Measurements from ENCODE around the gene FAM180B.

The FAM180B gene

GRCh38 chr11:47569646-47570045, 16.8 kb upstream of the FAM180B start:
- no peak for DNase-seq (ENCODE audit: low spot score)

- DNase-seq (ENCODE audit: low spot score), result no peak
These were observed 15.7 kb upstream of the FAM180B start for GRCh38 chr11:47570651-47571356.

GRCh38 chr11:47571357-47571729, 15.1 kb upstream of the FAM180B start:
- DNase-seq (ENCODE audit: low spot score), result no peak

DNA sequence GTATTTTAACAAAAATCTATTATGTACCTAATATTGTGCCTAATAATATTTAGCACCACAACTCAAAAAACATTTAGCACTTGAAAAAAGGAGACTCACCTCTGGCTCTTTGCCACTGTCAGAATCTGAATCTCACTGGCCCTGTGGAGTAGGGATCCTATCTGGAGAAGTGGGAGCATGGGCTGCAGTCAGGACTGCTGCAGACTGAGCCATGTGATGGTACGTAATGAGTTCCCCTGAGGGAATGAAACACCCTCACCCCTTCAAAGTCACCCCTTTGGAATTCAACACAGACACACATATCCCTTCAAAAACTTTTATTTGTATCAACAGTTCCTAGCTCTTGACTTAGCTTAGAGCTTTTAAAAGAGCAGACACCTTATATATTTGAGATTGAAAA, 14.6 kb upstream of the FAM180B start:
- DNase-seq (ENCODE audit: low spot score), result no peak

GRCh38 chr11:47572715-47573255, 13.7 kb upstream of the FAM180B start:
- DNase-seq (ENCODE audit: low spot score), result no peak

DNA sequence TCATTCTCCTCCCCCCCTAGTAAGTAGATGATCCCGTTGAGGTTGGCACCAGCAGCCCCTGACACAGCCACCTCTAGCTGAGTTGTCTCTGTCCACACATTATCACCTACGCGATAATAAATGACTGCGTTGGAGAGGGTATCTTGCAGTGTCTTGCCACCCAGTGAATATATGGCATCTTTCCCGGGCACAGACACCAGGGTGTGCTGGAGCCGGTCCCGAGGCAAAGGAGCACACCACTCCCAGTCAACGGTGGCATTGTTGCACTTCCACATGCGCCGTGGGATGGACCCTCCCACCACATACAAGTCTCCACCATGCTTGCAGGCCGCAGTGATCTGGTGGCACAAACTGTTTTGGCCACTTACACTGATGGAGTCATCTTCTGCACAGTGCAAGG, 13.2 kb upstream of the FAM180B start:
- DNase-seq (ENCODE audit: low spot score), result peak; percentile 70

DNA sequence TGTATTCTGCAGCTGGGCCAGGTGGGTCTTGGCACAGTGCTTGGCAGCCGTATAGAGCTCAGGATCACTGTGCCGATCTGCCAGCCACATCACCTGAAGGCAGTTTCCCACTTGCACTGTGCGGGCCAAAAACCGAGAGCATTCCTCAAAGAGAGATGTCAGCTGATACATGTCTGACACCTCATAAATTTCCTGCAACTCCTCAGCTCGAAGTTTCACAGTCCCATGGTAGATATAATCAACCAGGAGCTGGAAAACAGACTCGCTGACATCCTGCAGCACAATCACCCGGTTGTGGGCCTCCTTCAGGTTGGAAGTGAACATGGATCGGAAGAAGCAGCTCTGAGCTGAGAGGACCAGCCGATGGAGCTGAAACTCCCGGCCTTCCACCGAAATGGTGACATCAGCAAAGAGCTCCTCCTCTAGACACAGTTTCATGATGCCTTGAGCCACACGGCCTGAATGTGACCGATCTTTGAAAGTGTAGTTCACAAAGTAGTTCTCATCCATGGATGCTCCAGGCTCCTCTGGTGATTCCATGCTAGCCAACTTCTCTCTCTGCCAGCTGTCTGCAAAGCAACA, 8.9 kb upstream of the FAM180B start:
- DNase-seq (ENCODE audit: low spot score), result peak; percentile 27

GRCh38 chr11:47578524-47579494, 7.7 kb upstream of the FAM180B start, which contains the start of the genes KBTBD4 and NDUFS3:
TSS of gene KBTBD4 (minus strand) at chr11:47578970. CDS start at chr11:47578951, 19 bp downstream.
TSS of gene NDUFS3 (plus strand) at chr11:47579074. CDS start at chr11:47579092, 18 bp downstream.
- DNase-seq (ENCODE audit: low spot score), result peak; percentile 94

GRCh38 chr11:47583844-47584243, 2.6 kb upstream of the FAM180B start:
- DNase-seq (ENCODE audit: low spot score), result no peak

- DNase-seq (ENCODE audit: low spot score), result no peak
These were observed 700 bp downstream of the FAM180B start for GRCh38 chr11:47587039-47587716.

- peak; percentile 78 for DNase-seq (ENCODE audit: low spot score)
These were observed 1.3 kb downstream of the FAM180B start for GRCh38 chr11:47587723-47588326.

- no peak for DNase-seq (ENCODE audit: low spot score)
These were observed 2.6 kb downstream of the FAM180B start for GRCh38 chr11:47589118-47589517.

- no peak for DNase-seq (ENCODE audit: low spot score)
These were observed 3.1 kb downstream of the FAM180B start for GRCh38 chr11:47589584-47589976.

DNA sequence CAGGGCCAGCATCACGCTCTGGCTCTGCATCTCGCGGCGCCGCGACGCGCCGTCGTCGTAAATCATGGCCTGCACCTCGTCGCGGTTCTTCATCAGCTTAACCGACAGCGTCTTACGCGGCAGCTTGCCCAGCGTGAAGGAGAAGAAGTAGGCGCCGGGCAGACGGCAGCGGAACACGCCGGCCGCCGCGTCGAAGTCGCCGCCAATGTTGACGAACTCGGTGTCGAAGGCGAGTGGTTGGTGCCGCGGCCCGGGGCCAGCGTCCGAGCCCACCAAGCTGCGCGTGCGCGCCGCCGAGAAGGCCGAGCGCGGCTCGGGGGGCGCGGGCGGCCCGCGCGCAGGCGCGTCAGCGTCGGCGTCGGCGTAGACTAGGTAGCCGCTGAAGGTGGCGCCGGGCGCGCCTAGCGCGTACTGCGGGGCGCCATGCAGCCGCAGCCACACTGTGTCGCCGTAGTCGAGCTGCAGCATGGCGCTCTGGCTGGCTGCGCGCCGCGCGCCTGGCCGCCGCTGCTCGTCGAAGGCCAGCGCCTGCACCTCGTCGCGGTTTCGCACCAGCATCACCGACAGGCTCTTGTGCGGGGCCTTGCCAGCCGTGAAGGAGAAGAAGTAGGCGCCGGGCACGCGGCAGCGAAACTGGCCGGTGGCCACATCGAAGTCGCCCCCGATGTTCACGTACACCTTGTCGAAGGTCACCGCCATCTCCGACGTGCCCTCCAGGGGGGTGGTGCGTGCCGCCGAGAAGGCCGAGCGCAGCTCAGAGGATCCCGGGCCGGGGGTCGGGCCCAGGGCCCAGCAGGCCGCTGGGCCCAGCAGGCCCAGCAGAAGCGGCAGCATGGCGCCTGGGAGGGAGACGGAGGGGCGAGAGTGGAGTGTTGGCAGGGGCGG, 3.7 kb downstream of the FAM180B start:
- no peak for DNase-seq (ENCODE audit: low spot score)

DNA sequence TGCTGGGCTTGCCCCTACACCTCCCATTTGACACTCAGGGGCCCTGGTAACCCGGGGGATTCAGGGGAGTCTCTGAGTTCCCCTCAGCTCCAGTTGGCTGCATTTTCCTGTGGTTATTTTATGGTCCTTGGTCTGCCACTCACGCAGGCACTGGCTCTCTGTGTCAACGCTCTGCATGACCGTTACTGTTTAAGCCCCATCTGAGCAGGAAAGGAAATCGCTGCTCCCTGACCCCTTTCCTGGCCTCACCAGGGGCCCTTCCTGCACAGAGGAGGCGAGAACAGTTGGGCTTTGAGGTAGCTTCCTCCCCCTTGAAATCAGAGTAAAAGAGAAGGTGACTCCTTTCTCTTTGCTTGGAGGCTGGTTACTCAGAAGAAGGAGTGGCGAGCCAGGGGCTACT, 5.3 kb downstream of the FAM180B start:
- DNase-seq (ENCODE audit: low spot score), result no peak

- DNase-seq (ENCODE audit: low spot score), result no peak
These were observed 5.8 kb downstream of the FAM180B start for GRCh38 chr11:47592251-47592650.

GRCh38 chr11:47592970-47593369, 6.5 kb downstream of the FAM180B start:
- DNase-seq (ENCODE audit: low spot score), result no peak

- no peak for DNase-seq (ENCODE audit: low spot score)
These were observed 7.0 kb downstream of the FAM180B start for GRCh38 chr11:47593492-47593933.

DNA sequence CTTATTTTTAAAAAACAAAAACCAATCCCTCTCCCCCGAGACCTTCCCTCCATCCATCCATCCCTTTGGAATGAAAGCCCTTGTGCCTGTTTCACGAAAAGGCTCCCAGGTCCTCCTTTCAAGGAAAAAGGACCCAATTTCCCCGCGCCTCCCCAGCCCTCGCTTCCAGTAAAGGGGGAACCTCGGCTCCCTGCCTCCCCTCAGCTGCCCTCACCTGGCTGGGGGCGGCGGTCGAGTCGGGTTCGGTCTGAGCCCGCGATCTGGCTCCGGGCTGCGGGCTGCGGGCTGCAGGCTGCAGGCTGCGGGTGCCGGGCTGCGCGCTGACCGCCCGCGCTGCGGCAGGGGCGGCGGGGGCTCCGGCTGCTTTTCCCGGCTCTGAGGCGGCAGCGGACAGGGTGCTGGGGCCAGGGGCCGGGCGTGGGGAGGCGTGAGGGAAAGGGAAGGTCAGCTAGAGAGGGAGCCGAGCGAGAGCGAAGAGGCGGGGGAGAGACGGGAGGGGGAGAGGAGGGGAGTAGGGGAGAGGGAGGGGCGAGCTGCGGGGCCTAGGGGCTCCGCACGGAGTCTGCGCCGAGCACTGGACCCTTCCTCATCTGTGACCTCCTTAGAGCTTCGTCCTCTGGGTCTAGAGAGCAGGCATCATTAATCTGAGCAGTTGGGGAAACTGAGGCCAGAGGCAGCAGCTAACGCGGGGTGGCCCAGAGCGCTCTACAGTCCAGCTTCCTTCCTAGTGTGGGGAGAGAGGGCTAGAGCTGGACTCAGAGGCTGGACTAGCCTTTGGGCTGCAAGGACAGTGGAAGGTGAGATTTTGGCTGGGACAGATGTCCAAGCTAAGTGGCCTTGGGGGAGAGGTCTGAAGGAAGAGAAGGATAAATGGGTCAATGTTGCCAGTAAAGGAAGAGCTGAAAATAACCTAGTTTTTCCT, 7.7 kb downstream of the FAM180B start, which contains the start of gene C1QTNF4:
C1QTNF4 (minus strand) TSS at position 478 of the 922 bp plus-strand sequence. CDS start 3,601 bp downstream, outside the sequence.
- DNase-seq (ENCODE audit: low spot score), result no peak

Measured in Ammon's horn (tissue), 1 donor.